ENCODE results near the gene TCEA2.

The TCEA2 gene

DNA sequence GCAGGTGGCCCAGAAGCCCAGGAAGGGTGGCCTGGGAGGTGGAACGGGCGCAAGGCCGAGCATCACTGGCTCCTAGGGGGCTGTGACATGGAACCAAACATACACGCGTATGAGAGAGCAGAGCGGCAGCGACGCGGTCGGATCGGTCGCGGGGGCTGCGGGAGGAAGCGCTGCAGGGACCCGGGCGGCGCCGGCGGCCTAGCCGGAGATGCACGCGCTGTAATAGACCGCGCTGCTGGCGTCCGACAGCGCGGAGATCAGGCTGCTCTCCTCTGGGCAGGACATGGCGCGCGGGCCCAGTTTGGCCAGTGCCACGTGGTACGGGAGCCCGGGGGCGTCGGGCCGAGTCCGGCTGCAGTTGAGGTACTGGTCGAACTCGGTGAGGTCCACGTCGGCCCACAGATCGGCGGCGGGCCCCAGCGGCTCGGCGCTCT, 15.0 kb upstream of the TCEA2 start:
- H4K5ac ChIP-seq (ENCODE audit: low read length), result no peak overlapping the region
- peak overlapping the region; percentile 42 for H3K4me2 ChIP-seq (ENCODE audit: low read length)
- peak overlapping the region; percentile 74 for H3K56ac ChIP-seq (ENCODE audit: low read length)
- H3K27me3 ChIP-seq (ENCODE audit: insufficient read depth, low read length, poor library complexity), result peaks cover 8% of the 10 kb centered on the region
- H3K23ac ChIP-seq (ENCODE audit: low read length), result no peak overlapping the region
- no CpG with 5 or more reads among the region's 49 CpGs for WGBS (ENCODE audit: extremely low coverage, insufficient coverage, low lambda C conversion rate)
- no peak overlapping the region for H2AK5ac ChIP-seq (ENCODE audit: low read length)
- no peak overlapping the region for H3K18ac ChIP-seq (ENCODE audit: low read length)
- H2BK15ac ChIP-seq (replicated peaks; ENCODE audit: low read depth), result no peak overlapping the region
- no peak overlapping the region for H4K8ac ChIP-seq (ENCODE audit: low read depth, low read length)
- H2BK5ac ChIP-seq (ENCODE audit: low read length), result no peak overlapping the region
- no peak overlapping the region for H3K4me3 ChIP-seq (ENCODE audit: low read length)
- DNase-seq, result no peak
- no peak overlapping the region for H2BK120ac ChIP-seq (ENCODE audit: low read depth, low read length)
- no peak overlapping the region for H3K27ac ChIP-seq (ENCODE audit: low read depth, low read length)
- H3K4me1 ChIP-seq (ENCODE audit: control insufficient read depth, low read depth, low read length), result peaks cover 2% of the 10 kb centered on the region
- H3K79me1 ChIP-seq (ENCODE audit: low read length), result no peaks in the 10 kb centered on the region
- H3K36me3 ChIP-seq (ENCODE audit: control insufficient read depth, insufficient read depth, low read length), result no peaks in the 10 kb centered on the region
- no peak overlapping the region for H3K4ac ChIP-seq (ENCODE audit: low read depth, low read length)
- H3K79me2 ChIP-seq (ENCODE audit: control insufficient read depth, insufficient read depth, low read length), result no peaks in the 10 kb centered on the region
- H3K9ac ChIP-seq (ENCODE audit: low read length), result peak overlapping the region; percentile 30

GRCh38 chr20:64048402-64049044, 14.5 kb upstream of the TCEA2 start:
- Histone ChIP-seq H3K4me1 (ENCODE audit: control insufficient read depth, low read depth, low read length) (peaks cover 5% of the 10 kb centered on the region), H3K79me2 (ENCODE audit: control insufficient read depth, insufficient read depth, low read length) (no peaks in the 10 kb centered on the region), H2BK120ac (ENCODE audit: low read depth, low read length) (no peak overlapping the region), H4K8ac (ENCODE audit: low read depth, low read length) (no peak overlapping the region), H3K9ac (ENCODE audit: low read length) (peak overlapping the region; percentile 37), H3K79me1 (ENCODE audit: low read length) (no peaks in the 10 kb centered on the region), H3K23ac (ENCODE audit: low read length) (no peak overlapping the region), H3K27me3 (ENCODE audit: insufficient read depth, low read length, poor library complexity) (peaks cover 8% of the 10 kb centered on the region), H2AK5ac (ENCODE audit: low read length) (no peak overlapping the region), H2BK15ac (replicated peaks; ENCODE audit: low read depth) (no peak overlapping the region), H3K4me3 (ENCODE audit: low read length) (no peak overlapping the region), H4K5ac (ENCODE audit: low read length) (no peak overlapping the region), H3K18ac (ENCODE audit: low read length) (no peak overlapping the region), H3K27ac (ENCODE audit: low read depth, low read length) (no peak overlapping the region), H2BK5ac (ENCODE audit: low read length) (no peak overlapping the region), H3K4me2 (ENCODE audit: low read length) (peak overlapping the region; percentile 14), H3K36me3 (ENCODE audit: control insufficient read depth, insufficient read depth, low read length) (no peaks in the 10 kb centered on the region), H3K4ac (ENCODE audit: low read depth, low read length) (no peak overlapping the region), H3K56ac (ENCODE audit: low read length) (peak overlapping the region; percentile 74)
- no CpG with 5 or more reads among the region's 101 CpGs for WGBS (ENCODE audit: extremely low coverage, insufficient coverage, low lambda C conversion rate)
- DNase-seq, result no peak

DNA sequence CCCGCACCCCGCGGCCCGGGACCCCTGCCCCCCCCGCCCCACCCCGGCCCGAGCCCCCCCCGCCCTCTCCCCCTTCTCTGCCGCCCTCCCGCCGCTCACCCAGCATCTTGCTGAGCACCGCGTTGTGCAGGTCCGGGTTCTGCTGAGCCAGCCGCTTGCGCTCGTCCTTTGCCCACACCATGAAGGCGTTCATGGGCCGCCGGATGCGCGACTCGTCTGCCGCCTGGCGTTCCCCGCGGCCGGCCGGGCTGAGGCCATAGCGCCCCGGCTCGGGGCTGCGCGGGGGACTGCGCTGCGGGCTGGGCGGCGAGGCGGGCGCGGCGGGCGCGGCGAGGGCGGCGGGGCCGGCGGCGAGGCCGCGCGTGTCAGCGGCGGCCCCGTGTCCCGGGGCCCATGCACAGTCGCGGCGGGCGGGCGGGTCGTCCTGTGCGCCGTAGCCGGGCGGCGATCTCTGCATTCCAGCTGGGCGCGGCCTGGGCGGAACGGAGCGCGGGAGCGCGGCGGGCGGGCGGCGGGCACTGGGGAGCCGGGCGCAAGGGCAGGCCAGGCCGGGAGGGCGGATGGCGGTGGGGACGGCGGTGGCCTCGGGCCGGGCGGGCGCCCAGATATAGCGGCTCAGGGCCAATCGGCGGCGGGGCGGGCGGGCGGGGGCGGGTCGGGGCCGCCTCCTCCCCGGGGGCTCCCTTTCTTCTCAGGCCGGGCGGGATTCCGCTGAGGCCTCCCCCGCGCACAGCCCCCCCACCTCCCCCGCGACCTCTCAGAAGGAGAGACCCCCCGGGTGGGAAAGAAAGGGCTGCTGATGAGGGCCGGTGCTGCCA, 13.7 kb upstream of the TCEA2 start, which contains the start of gene SOX18:
Gene SOX18, minus strand, starts transcription at position 580 of the 818 bp plus-strand sequence. Its CDS starts 123 bp downstream, at position 457.
- H2BK15ac ChIP-seq (replicated peaks; ENCODE audit: low read depth), result no peak within 1 kb of the TSS

GRCh38 chr20:64049878-64050260, 13.1 kb upstream of the TCEA2 start:
- no peaks in the 10 kb centered on the region for H3K79me1 ChIP-seq (ENCODE audit: low read length)
- no peak overlapping the region for H3K23ac ChIP-seq (ENCODE audit: low read length)
- no CpG with 5 or more reads among the region's 16 CpGs for WGBS (ENCODE audit: extremely low coverage, insufficient coverage, low lambda C conversion rate)
- H2BK5ac ChIP-seq (ENCODE audit: low read length), result no peak overlapping the region
- H3K9ac ChIP-seq (ENCODE audit: low read length), result peak overlapping the region; percentile 16
- H3K36me3 ChIP-seq (ENCODE audit: control insufficient read depth, insufficient read depth, low read length), result no peaks in the 10 kb centered on the region
- no peak for DNase-seq
- no peak overlapping the region for H3K18ac ChIP-seq (ENCODE audit: low read length)
- H3K27ac ChIP-seq (ENCODE audit: low read depth, low read length), result no peak overlapping the region
- peaks cover 13% of the 10 kb centered on the region for H3K4me1 ChIP-seq (ENCODE audit: control insufficient read depth, low read depth, low read length)
- no peak overlapping the region for H2BK120ac ChIP-seq (ENCODE audit: low read depth, low read length)
- H3K4me3 ChIP-seq (ENCODE audit: low read length), result no peak overlapping the region
- no peak overlapping the region for H3K4ac ChIP-seq (ENCODE audit: low read depth, low read length)
- H4K8ac ChIP-seq (ENCODE audit: low read depth, low read length), result no peak overlapping the region
- H2BK15ac ChIP-seq (replicated peaks; ENCODE audit: low read depth), result no peak overlapping the region
- no peak overlapping the region for H4K5ac ChIP-seq (ENCODE audit: low read length)
- H3K79me2 ChIP-seq (ENCODE audit: control insufficient read depth, insufficient read depth, low read length), result no peaks in the 10 kb centered on the region
- H3K4me2 ChIP-seq (ENCODE audit: low read length), result no peak overlapping the region
- H3K27me3 ChIP-seq (ENCODE audit: insufficient read depth, low read length, poor library complexity), result peaks cover 8% of the 10 kb centered on the region
- no peak overlapping the region for H2AK5ac ChIP-seq (ENCODE audit: low read length)
- peak overlapping the region; percentile 25 for H3K56ac ChIP-seq (ENCODE audit: low read length)

More for the DNA sequence above, 13.7 kb upstream of the TCEA2 start, which contains the start of gene SOX18:
- Histone ChIP-seq H4K5ac (ENCODE audit: low read length) (no peak within 1 kb of the TSS), H3K27ac (ENCODE audit: low read depth, low read length) (no peak within 1 kb of the TSS), H3K9ac (ENCODE audit: low read length) (peak within 1 kb of the TSS; percentile 45), H3K4me2 (ENCODE audit: low read length) (peak within 1 kb of the TSS; percentile 14), H3K4me3 (ENCODE audit: low read length) (no peak within 1 kb of the TSS), H3K4me1 (ENCODE audit: control insufficient read depth, low read depth, low read length) (peaks cover 10% of the 10 kb centered on the region), H2BK120ac (ENCODE audit: low read depth, low read length) (no peak within 1 kb of the TSS), H3K79me2 (ENCODE audit: control insufficient read depth, insufficient read depth, low read length) (no peaks in the 10 kb centered on the region), H3K4ac (ENCODE audit: low read depth, low read length) (no peak within 1 kb of the TSS), H4K8ac (ENCODE audit: low read depth, low read length) (no peak within 1 kb of the TSS), H3K79me1 (ENCODE audit: low read length) (no peaks in the 10 kb centered on the region), H3K56ac (ENCODE audit: low read length) (peak within 1 kb of the TSS; percentile 67), H2BK5ac (ENCODE audit: low read length) (no peak within 1 kb of the TSS), H3K23ac (ENCODE audit: low read length) (no peak within 1 kb of the TSS), H3K27me3 (ENCODE audit: insufficient read depth, low read length, poor library complexity) (peaks cover 8% of the 10 kb centered on the region), H3K36me3 (ENCODE audit: control insufficient read depth, insufficient read depth, low read length) (no peaks in the 10 kb centered on the region), H3K18ac (ENCODE audit: low read length) (peak within 1 kb of the TSS; percentile 43), H2AK5ac (ENCODE audit: low read length) (no peak within 1 kb of the TSS)
- WGBS (ENCODE audit: extremely low coverage, insufficient coverage, low lambda C conversion rate), result no CpG with 5 or more reads among the region's 111 CpGs
- peak; percentile 69 for DNase-seq

DNA sequence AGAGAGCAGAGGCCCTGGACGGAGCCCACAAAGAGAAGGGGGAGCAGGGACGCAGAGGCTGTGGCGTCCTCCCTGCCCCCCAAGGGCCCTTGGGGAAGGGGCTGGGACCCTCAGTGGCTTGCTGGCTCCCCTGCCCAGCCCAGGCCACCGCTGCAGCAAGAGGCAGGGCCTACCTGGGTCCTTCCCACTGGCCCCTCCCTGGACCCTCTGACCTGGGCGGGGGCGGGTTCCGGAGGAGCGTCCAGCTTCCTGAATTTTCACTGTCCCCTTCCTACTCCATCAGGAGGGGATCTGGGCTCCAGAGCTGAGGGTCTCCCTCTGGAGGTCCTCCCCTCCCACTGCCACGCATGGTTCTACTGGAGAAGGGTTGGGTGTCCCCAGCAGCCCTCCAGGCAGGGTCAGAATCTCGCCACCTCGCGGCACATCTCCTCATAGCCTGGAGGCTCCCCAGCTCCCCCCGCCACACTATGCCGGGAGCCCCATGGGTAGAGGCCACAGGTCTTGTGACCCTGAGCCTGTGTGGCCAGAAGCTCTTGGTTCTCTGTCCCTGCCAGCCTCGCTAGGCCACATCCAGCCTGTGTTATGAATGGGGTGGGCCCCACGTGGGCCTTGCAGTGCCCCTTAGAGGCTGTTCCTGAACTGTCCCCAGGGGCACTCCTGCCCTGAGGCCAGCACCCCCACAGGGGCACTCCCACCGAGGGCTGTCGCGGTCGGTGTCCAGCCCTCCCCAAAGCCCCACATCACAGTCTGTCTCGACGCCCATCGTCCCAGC, 12.6 kb upstream of the TCEA2 start:
- WGBS (ENCODE audit: extremely low coverage, insufficient coverage, low lambda C conversion rate), result no CpG with 5 or more reads among the region's 23 CpGs
- no peaks in the 10 kb centered on the region for H3K79me1 ChIP-seq (ENCODE audit: low read length)
- H3K36me3 ChIP-seq (ENCODE audit: control insufficient read depth, insufficient read depth, low read length), result no peaks in the 10 kb centered on the region
- no peak overlapping the region for H3K18ac ChIP-seq (ENCODE audit: low read length)
- H4K5ac ChIP-seq (ENCODE audit: low read length), result no peak overlapping the region
- H3K27ac ChIP-seq (ENCODE audit: low read depth, low read length), result no peak overlapping the region
- H3K23ac ChIP-seq (ENCODE audit: low read length), result no peak overlapping the region
- H3K79me2 ChIP-seq (ENCODE audit: control insufficient read depth, insufficient read depth, low read length), result no peaks in the 10 kb centered on the region
- no peak overlapping the region for H2BK5ac ChIP-seq (ENCODE audit: low read length)
- peaks cover 8% of the 10 kb centered on the region for H3K27me3 ChIP-seq (ENCODE audit: insufficient read depth, low read length, poor library complexity)
- peak overlapping the region; percentile 2 for H3K56ac ChIP-seq (ENCODE audit: low read length)
- no peak overlapping the region for H3K9ac ChIP-seq (ENCODE audit: low read length)
- H3K4ac ChIP-seq (ENCODE audit: low read depth, low read length), result no peak overlapping the region
- no peak overlapping the region for H3K4me2 ChIP-seq (ENCODE audit: low read length)
- H4K8ac ChIP-seq (ENCODE audit: low read depth, low read length), result no peak overlapping the region
- no peak overlapping the region for H2BK15ac ChIP-seq (replicated peaks; ENCODE audit: low read depth)
- no peak for DNase-seq
- no peak overlapping the region for H3K4me3 ChIP-seq (ENCODE audit: low read length)
- H2BK120ac ChIP-seq (ENCODE audit: low read depth, low read length), result no peak overlapping the region
- H2AK5ac ChIP-seq (ENCODE audit: low read length), result no peak overlapping the region
- peaks cover 13% of the 10 kb centered on the region for H3K4me1 ChIP-seq (ENCODE audit: control insufficient read depth, low read depth, low read length)
